ENCODE results near the gene FBXO36. TPM values are rescaled to one million over a fixed set of nuclear protein-coding genes. Genes with fewer than 3 reads are reported as not detected.

The FBXO36 gene
- total RNA-seq, 2 donors from 2014 or later = 1.7 to 2.4 TPM

GRCh38 chr2:230043025-230043424, 120.7 kb downstream of the FBXO36 start:
- no peaks in the 10 kb centered on the region for H3K36me3 ChIP-seq
- ATAC-seq (ENCODE audit: insufficient number of reproducible peaks, low FRiP score, low read depth) (no peak), DNase-seq (ENCODE audit: low spot score) (no peak)
- H3K4me1 ChIP-seq (ENCODE audit: control insufficient read depth in 1 of 2, low read depth in 2 of 2) = no peaks in the 10 kb centered on the region
- no peak overlapping the region for H3K4me3 ChIP-seq
- TF ChIP-seq CTCF (IDR thresholded peaks at IDR 0.05) = no peak
- H3K27me3 ChIP-seq (replicated peaks; ENCODE audit: insufficient read depth) = no peaks in the 10 kb centered on the region
- H3K9me3 ChIP-seq = no peaks in the 10 kb centered on the region
- H3K27ac ChIP-seq = no peak overlapping the region

- no peak overlapping the region for H3K4me3 ChIP-seq
- no peaks in the 10 kb centered on the region for H3K9me3 ChIP-seq
- H3K36me3 ChIP-seq = no peaks in the 10 kb centered on the region
- H3K27ac ChIP-seq = no peak overlapping the region
- ATAC-seq (ENCODE audit: insufficient number of reproducible peaks, low FRiP score, low read depth) (no peak), DNase-seq (ENCODE audit: low spot score) (no peak)
- no peaks in the 10 kb centered on the region for H3K27me3 ChIP-seq (replicated peaks; ENCODE audit: insufficient read depth)
- no peak for TF ChIP-seq CTCF (IDR thresholded peaks at IDR 0.05)
- H3K4me1 ChIP-seq (ENCODE audit: control insufficient read depth in 1 of 2, low read depth in 2 of 2) = no peaks in the 10 kb centered on the region
These were observed 121.2 kb downstream of the FBXO36 start for GRCh38 chr2:230043461-230043860.

- H3K9me3 ChIP-seq = no peaks in the 10 kb centered on the region
- no peaks in the 10 kb centered on the region for H3K36me3 ChIP-seq
- no peak overlapping the region for H3K4me3 ChIP-seq
- DNase-seq (ENCODE audit: low spot score) (no peak), ATAC-seq (ENCODE audit: insufficient number of reproducible peaks, low FRiP score, low read depth) (no peak)
- TF ChIP-seq CTCF (IDR thresholded peaks at IDR 0.05) = no peak
- H3K27ac ChIP-seq = no peak overlapping the region
- no peaks in the 10 kb centered on the region for H3K4me1 ChIP-seq (ENCODE audit: control insufficient read depth in 1 of 2, low read depth in 2 of 2)
- H3K27me3 ChIP-seq (replicated peaks; ENCODE audit: insufficient read depth) = no peaks in the 10 kb centered on the region
These were observed 124.2 kb downstream of the FBXO36 start for GRCh38 chr2:230046491-230046890.

- DNase-seq (ENCODE audit: low spot score) = no peak
- no peak overlapping the region for H3K4me3 ChIP-seq
- no peaks in the 10 kb centered on the region for H3K9me3 ChIP-seq
- no peak overlapping the region for H3K27ac ChIP-seq
- H3K36me3 ChIP-seq = no peaks in the 10 kb centered on the region
- no peak for ATAC-seq (ENCODE audit: insufficient number of reproducible peaks, low FRiP score, low read depth)
- H3K27me3 ChIP-seq (replicated peaks; ENCODE audit: insufficient read depth) = no peaks in the 10 kb centered on the region
- H3K4me1 ChIP-seq (ENCODE audit: control insufficient read depth in 1 of 2, low read depth in 2 of 2) = no peaks in the 10 kb centered on the region
- no peak for TF ChIP-seq CTCF (IDR thresholded peaks at IDR 0.05)
These were observed 125.8 kb downstream of the FBXO36 start for GRCh38 chr2:230048010-230048671.

GRCh38 chr2:230050136-230050535, 127.8 kb downstream of the FBXO36 start:
- Histone ChIP-seq H3K27me3 (replicated peaks; ENCODE audit: insufficient read depth) (no peaks in the 10 kb centered on the region), H3K4me3 (no peak overlapping the region), H3K4me1 (ENCODE audit: control insufficient read depth in 1 of 2, low read depth in 2 of 2) (no peaks in the 10 kb centered on the region), H3K36me3 (no peaks in the 10 kb centered on the region), H3K27ac (no peak overlapping the region), H3K9me3 (no peaks in the 10 kb centered on the region)
- ATAC-seq (ENCODE audit: insufficient number of reproducible peaks, low FRiP score, low read depth) (no peak), DNase-seq (ENCODE audit: low spot score) (no peak)
- no peak for TF ChIP-seq CTCF (IDR thresholded peaks at IDR 0.05)

All from thoracic aorta (tissue), 2 donors.